GM20431 (cell line): ENCODE data around the gene IMP4.

Experiments used
- in situ Hi-C: fragments of 300-500 bp; cut with MseI, MboI; formaldehyde crosslinking; loops from one replicate; pipeline ENCODE4 v1.15.0; 2020; ENCODE audit warnings: low sequenced_read_pairs; ENCODE audit not compliant: unreplicated experiment

IMP4 gene

GRCh38 chr2:130342533-130343275 is at the start of gene IMP4:
Gene IMP4, plus strand, starts transcription at chr2:130342897. Its CDS starts 36 bp downstream, at chr2:130342933.
- in situ Hi-C loops: loop anchor here (25.0 kb wide), 2 partner anchors 155 to 405 kb away; partner anchors contain the start of genes MZT2B, SMPD4 and TUBA3E

GRCh38 chr2:130300258-130300969 is 42.3 kb upstream of the IMP4 start:
- in situ Hi-C loops: no loop called here

- in situ Hi-C loops: no loop called here
These were observed 41.7 kb upstream of the IMP4 start for GRCh38 chr2:130300970-130301348.

GRCh38 chr2:130302164-130302886 is 40.4 kb upstream of the IMP4 start:
- in situ Hi-C loops: no loop called here

GRCh38 chr2:130303169-130303568 is 39.5 kb upstream of the IMP4 start:
- in situ Hi-C loops: no loop called here

- in situ Hi-C loops: no loop called here
These were observed 38.0 kb upstream of the IMP4 start for GRCh38 chr2:130304726-130305125.

GRCh38 chr2:130307850-130308249 is 34.8 kb upstream of the IMP4 start:
- in situ Hi-C loops: no loop called here

- in situ Hi-C loops: no loop called here
These were observed 31.8 kb upstream of the IMP4 start for GRCh38 chr2:130310881-130311280.

GRCh38 chr2:130313812-130314334 is 28.8 kb upstream of the IMP4 start:
- in situ Hi-C loops: no loop called here

GRCh38 chr2:130314377-130314776 is 28.3 kb upstream of the IMP4 start:
- in situ Hi-C loops: no loop called here

GRCh38 chr2:130316596-130316995 is 26.1 kb upstream of the IMP4 start:
- in situ Hi-C loops: no loop called here

- in situ Hi-C loops: no loop called here
These were observed 23.8 kb upstream of the IMP4 start for GRCh38 chr2:130318906-130319305.

- in situ Hi-C loops: no loop called here
These were observed 23.2 kb upstream of the IMP4 start for GRCh38 chr2:130319536-130319935.

- in situ Hi-C loops: loop anchor here (25.0 kb wide), 2 partner anchors 141 to 391 kb away; partner anchors contain the start of genes MZT2B, SMPD4 and TUBA3E
These were observed 14.8 kb upstream of the IMP4 start for GRCh38 chr2:130327703-130328527.

- in situ Hi-C loops: loop anchor here (25.0 kb wide), 2 partner anchors 141 to 391 kb away; partner anchors contain the start of genes MZT2B, SMPD4 and TUBA3E
These were observed 14.0 kb upstream of the IMP4 start for GRCh38 chr2:130328710-130329109.

GRCh38 chr2:130332271-130333073 is 10.2 kb upstream of the IMP4 start:
- in situ Hi-C loops: loop anchor here (25.0 kb wide), 2 partner anchors 145 to 395 kb away; partner anchors contain the start of genes MZT2B, SMPD4 and TUBA3E

GRCh38 chr2:130333253-130333652 is 9.4 kb upstream of the IMP4 start:
- in situ Hi-C loops: loop anchor here (25.0 kb wide), 2 partner anchors 146 to 396 kb away; partner anchors contain the start of genes MZT2B, SMPD4 and TUBA3E

GRCh38 chr2:130334026-130334425 is 8.7 kb upstream of the IMP4 start:
- in situ Hi-C loops: loop anchor here (25.0 kb wide), 2 partner anchors 147 to 397 kb away; partner anchors contain the start of genes MZT2B, SMPD4 and TUBA3E
